GM18519 (cell line): ENCODE data around the gene PACRGL.

Source experiments
- ATAC-seq: cut with Tn5 transposase; IDR thresholded peaks from one replicate; pipeline ENCODE4 v1.9.1; 2021; ENCODE audit warnings: mild to moderate bottlenecking, moderate library complexity; ENCODE audit not compliant: unreplicated experiment, low FRiP score

The PACRGL gene

GRCh38 chr4:20700007-20700761, at the start of gene PACRGL:
TSS of gene PACRGL (plus strand) at chr4:20700458. CDS start at chr4:20704482, 4,024 bp downstream.
- ATAC-seq: peak; percentile 100

DNA sequence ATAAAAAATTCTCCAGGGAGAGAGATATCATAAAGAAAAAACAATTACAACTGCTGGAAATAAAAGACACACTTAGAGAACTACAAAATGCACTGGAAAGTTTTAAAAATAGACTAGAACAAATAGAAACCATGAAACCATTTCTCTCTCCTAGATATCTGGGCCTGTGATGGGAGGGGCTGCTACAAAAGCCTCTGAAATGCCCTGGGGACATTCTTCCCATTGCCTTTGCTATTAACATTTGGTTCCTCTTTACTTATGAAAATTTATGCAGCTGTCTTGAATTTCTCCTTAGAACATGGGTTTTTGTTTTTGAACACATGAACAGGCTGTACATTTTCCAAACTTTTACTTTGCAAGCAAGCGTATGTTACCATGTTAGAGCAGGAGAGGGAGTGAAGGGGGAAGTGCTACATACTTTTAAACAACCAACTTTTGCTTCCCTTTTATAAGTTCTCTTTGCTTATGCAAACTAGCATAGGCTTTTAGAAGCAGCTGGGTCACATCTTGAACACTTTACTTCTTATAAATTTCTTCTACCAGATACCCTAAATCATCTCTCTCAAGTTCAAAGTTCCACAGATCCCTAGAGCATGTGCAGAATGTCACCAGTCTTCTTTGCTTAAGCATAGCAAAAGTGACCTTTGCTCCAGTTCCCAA, 47.9 kb upstream of the PACRGL start:
- no peak for ATAC-seq

DNA sequence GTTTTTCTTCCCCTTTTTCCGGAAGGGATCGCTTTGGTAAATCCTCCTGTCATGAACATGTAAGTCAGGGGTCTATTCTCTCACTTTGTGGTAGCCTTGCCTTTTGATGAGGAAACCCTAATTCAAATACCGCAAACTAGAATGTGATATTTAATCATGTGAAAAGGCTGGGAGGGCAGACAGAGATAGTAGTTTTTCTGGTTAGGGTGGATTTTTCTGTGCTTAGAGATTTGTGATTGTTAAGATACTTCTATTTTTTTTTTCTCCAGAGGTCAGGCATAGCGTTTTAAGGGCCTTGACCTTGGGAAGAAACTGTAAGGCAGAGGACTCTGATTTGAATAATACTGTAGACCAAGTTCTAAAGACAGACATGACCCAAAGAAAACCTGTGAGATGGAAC, 41.8 kb upstream of the PACRGL start:
- no peak for ATAC-seq

DNA sequence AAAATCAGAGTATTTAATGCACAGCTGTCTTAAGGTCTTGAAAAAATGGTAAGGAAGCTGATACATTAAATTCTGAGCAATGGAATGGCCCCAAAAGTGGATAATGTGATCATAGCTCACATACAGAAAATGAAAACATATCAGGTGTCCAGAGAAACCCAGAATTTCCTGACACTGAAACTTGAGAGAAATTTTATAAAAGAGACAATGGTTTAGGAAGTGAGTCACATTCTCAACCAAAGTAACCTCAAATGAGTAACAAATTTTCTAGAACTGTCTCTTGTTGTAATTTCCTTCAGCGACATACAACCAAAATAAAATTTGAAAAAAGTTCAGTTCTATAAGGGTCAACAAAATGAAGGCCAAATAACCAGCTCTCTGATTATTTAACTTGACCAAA, 37.4 kb upstream of the PACRGL start:
- no peak for ATAC-seq

GRCh38 chr4:20666012-20666860, 34.0 kb upstream of the PACRGL start:
- ATAC-seq: no peak

- ATAC-seq: no peak
Measured at GRCh38 chr4:20672262-20672661, 28.0 kb upstream of the PACRGL start.

- no peak for ATAC-seq
Measured at GRCh38 chr4:20675786-20676185, 24.5 kb upstream of the PACRGL start.

- ATAC-seq: no peak
Measured at GRCh38 chr4:20676501-20677197, 23.6 kb upstream of the PACRGL start.

- no peak for ATAC-seq
Measured at GRCh38 chr4:20678400-20678799, 21.9 kb upstream of the PACRGL start.

DNA sequence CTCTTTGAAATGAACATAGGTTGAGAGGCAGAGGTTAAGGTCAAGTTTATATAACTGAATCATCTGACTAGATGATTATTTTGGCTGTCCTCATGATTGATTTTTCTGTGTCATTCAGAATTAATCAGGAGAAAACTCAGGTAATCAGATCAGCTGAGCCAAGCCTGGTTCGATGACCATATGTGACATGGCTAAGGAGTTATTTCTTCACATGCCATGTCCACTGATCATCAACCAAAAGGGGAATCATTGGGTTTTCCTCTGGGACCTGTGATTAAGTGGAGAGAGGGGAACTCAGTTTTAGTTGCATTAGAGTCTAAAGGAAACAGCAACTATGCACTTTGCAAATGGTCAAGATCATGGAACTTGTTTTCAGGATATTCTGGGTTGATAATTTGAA, 20.3 kb upstream of the PACRGL start:
- no peak for ATAC-seq

- no peak for ATAC-seq
Measured at GRCh38 chr4:20680736-20681135, 19.5 kb upstream of the PACRGL start.

DNA sequence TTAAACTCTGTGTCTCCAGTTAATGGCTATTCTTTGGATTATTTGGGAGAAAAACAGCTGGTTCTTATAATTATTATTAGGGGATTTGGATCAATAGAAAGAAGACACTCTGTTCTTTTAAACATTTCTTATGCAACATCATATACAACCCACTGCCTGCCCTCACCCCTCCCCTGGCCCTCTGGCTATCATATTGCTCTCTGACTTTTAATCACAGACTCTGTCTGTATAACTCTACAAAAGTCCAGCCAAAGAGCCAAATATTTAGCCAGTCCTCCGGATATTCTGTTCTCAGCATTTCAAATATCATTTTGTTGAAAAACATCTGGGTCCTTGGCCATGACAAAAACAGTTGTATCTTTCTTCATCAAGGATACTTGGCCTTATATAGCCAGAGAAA, 19.0 kb upstream of the PACRGL start:
- no peak for ATAC-seq

- no peak for ATAC-seq
Measured at GRCh38 chr4:20682853-20683252, 17.4 kb upstream of the PACRGL start.

DNA sequence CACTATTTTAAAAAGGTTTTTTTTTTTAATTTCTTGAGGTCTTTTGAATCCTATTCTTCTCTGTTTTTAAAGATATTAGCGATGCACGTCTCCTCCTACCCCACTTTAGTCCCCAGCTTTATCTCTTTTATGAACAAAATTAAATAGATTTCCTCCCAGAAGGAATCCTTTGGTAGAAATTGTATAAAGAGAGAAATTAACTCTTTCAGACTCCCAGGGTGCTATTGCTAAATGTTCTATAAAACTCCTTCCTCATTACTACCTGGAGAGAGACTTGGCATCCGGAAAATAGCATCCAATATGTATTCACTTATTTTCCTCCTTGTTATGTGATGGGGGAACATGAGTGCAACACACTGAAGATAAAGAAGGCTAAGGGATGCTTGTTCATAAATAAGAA, 16.5 kb upstream of the PACRGL start:
- no peak for ATAC-seq

DNA sequence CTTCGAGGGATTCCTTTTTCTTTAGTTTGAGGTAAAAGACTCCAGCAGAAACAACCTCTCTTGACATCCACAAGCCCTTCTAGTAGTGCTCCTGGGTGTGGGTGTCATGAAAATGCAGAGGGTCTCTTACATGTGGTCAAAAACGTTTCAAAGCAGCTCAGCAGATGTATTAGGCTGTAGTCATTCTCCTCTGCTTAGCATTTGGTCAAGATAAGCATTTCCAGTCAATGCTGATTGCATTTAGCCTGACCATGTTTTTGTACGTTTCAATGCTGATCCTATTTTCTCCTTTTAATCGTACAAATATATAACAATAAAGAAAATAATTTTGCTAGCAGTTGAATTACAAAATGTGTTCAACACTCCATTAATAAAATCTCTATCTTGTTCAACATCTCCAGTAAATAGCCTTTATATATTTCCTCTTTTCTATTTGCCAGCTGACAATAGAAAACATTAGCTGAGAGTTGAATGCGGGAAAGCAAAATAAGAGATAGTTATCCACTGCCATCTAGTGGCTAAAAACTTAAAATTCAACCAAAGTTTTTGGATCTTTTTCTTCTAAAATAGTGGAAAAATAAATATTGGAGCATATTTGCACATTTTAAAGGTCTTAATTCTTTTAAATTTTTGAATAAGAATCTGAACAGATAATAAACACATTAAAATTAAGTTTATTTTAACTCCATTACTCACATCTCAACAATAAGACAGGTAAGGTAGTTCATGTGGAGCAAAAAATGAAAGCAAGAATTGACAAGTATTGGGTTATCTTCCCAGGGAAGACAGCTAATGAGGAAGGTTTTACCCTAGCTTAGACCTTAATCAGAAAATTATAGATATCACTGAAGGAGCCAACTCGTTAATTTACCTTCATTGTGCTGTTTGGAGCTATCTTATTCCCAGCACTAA, 15.2 kb upstream of the PACRGL start:
- no peak for ATAC-seq

- no peak for ATAC-seq
Measured at GRCh38 chr4:20687864-20688263, 12.4 kb upstream of the PACRGL start.

- no peak for ATAC-seq
Measured at GRCh38 chr4:20696815-20697214, 3.4 kb upstream of the PACRGL start.

GRCh38 chr4:20698382-20698781, 1.9 kb upstream of the PACRGL start:
- ATAC-seq: no peak

DNA sequence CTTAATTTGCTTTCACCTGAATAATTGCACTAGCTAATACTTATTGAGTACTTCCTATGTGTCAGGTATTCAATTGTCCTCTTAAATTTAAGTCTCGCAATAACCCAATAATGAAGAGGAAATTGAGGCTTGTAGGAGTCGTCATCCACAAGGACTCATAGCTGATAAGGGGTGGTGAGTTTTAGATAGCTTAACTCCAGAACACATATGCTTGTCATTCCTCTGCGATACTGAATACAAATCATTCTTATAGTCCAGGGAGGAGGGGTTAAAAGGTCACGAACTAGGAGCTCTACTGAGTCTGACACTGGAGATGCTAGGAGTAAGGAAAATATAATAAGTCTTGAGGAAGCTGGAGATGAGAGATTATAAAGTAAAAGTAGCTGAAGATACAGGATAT, 1.4 kb upstream of the PACRGL start:
- ATAC-seq: no peak

GRCh38 chr4:20711335-20711734, 11.1 kb downstream of the PACRGL start:
- no peak for ATAC-seq
